KOPT-K1 (cell line): ENCODE results near the gene TUBB4B.
"Not testable (repeated sequence)": the region's sequence is repeated elsewhere in the genome, so short reads cannot be mapped to it uniquely, and the experiment has no call there.

Experiments used
- H3K27ac ChIP-seq: fragments of 200-600 bp; sonication (generic); 2 replicates; pipeline ENCODE4 v1.5.1; 2016; ENCODE audit warnings: antibody characterized with exemption, mild to moderate bottlenecking, low read depth, low read length; ENCODE audit not compliant: poor library complexity, severe bottlenecking
- H3K36me3 ChIP-seq: fragments of 200-600 bp; sonication (generic); 2 replicates; pipeline ENCODE4 v1.5.1; 2017; ENCODE audit warnings: antibody characterized with exemption, mild to moderate bottlenecking, low read length, moderate library complexity; ENCODE audit not compliant: insufficient read depth
- H3K9me3 ChIP-seq: fragments of 200-600 bp; sonication (generic); 2 replicates; pipeline ENCODE4 v1.5.1; 2017; ENCODE audit warnings: antibody characterized with exemption, low read length, mild to moderate bottlenecking; ENCODE audit not compliant: insufficient read depth, poor library complexity, severe bottlenecking

The TUBB4B gene

DNA sequence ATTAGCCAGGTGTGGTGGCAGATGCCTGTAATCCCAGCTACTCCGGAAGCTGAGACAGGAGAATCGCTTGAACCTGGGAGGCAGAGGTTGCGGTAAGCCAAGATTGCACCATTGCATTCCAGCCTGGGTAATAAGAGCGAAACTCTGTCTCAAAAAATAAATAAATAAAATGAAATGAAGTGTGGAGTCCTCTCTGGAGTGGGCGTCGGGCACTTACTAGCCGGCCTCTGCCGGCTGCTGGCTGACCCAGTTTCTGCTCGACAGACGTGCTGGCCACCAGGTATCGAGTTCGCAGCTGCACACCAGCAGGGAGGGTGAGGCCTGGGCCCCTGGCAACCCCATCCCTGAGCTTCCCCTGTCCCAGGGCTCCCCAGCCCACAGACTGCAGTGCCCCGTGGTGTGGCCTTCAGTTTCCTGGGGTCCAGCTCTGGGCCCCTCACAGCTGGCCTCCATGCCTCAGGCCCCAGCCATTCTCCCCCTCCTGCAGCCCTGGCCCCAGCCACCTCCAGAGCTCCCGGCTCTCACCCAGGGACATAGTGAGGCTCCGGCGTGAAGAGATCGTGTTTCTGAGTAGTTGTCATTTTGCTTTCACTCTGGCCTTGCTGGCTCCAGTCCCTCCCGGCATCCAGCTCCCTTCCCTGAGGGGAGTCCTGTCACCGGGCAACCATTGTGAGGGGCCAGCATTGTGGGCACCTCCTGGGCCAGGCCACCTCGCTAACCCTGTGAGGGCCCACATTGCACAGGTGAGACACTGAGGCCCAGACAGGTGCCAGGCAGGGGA is 6.2 kb downstream of the TUBB4B start:
- no peaks in the 10 kb centered on the region for H3K9me3 ChIP-seq
- peaks cover 18% of the 10 kb centered on the region for H3K36me3 ChIP-seq
- no peak overlapping the region for H3K27ac ChIP-seq

DNA sequence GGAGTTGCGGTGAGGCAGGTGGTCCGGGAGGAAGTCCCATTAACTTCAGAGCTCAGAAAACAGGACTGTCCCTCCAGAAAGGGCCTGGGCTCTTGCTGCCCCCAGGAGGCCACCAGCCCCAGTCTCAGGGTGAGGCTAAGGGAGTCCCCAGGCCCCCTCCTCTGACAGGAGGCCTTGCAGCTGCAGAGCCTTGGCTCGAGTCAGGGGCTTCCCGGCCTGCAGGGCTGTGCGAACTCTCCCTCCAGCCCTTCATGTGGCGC is 6.8 kb downstream of the TUBB4B start:
- no peaks in the 10 kb centered on the region for H3K9me3 ChIP-seq
- H3K36me3 ChIP-seq = peaks cover 13% of the 10 kb centered on the region
- H3K27ac ChIP-seq = no peak overlapping the region

DNA sequence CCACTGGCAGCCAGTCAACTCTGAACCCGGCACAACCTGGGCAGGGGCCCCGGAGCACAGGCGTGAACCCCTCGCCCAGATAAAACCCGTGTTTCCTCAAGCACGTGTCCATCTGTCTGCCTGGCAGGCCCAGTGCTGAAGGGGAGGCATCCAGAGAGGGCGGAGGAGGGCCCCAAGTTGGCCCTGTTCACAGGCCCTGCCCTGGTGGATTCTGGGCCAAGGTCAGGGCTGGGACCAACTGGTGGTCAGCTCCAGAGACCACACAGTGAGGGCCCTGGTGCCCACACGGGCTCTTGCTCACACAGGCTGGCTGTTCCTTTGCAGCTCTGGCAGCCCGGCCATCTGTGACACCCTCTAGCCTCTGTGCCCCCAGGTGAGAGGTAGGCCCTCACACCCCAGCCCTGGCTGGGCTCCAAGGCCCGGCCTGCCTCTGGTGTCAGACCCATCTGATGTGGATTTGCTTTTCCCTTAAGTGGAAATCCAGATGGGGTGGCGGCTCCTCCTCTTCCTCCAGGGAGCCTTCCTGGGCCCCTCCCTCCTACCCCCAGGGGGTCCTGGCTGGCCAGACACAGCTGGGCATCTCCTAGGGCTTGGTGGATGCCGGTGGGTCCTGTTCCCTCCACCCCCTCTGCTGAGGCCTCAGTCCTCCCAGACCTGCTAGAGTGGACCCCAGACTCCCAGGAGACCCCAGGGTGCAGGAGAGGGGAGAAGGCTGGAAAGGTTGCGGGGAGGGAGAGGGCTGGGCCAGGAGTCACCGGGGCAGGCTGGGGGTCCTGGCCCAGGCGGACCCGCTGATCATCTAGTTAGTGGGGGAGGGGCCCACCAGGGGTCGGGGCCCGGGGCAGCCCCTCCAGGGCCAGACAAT is 9.5 kb downstream of the TUBB4B start:
- Histone ChIP-seq H3K36me3 (no peaks in the 10 kb centered on the region), H3K27ac (no peak overlapping the region), H3K9me3 (no peaks in the 10 kb centered on the region)

DNA sequence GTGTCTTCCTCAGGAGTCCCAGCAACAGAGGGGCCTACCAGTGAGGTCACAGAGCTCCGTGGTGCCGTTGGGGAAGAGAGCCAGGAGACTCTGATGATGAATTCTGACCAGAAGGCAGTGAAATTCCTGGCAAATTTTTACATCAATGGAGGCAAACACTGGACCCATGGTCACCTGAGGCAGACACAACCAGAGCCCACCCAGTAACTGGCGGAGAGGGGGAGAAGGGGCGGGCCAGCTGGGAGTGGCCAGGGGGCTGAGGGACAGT is 10.0 kb downstream of the TUBB4B start, which contains the start of gene STPG3:
Gene STPG3, plus strand, starts transcription at position 93 of the 268 bp plus-strand sequence. Its CDS starts 1 bp downstream, at position 94.
- Histone ChIP-seq H3K36me3 (no peaks in the 10 kb centered on the region), H3K9me3 (no peaks in the 10 kb centered on the region), H3K27ac (no peak within 1 kb of the TSS)

DNA sequence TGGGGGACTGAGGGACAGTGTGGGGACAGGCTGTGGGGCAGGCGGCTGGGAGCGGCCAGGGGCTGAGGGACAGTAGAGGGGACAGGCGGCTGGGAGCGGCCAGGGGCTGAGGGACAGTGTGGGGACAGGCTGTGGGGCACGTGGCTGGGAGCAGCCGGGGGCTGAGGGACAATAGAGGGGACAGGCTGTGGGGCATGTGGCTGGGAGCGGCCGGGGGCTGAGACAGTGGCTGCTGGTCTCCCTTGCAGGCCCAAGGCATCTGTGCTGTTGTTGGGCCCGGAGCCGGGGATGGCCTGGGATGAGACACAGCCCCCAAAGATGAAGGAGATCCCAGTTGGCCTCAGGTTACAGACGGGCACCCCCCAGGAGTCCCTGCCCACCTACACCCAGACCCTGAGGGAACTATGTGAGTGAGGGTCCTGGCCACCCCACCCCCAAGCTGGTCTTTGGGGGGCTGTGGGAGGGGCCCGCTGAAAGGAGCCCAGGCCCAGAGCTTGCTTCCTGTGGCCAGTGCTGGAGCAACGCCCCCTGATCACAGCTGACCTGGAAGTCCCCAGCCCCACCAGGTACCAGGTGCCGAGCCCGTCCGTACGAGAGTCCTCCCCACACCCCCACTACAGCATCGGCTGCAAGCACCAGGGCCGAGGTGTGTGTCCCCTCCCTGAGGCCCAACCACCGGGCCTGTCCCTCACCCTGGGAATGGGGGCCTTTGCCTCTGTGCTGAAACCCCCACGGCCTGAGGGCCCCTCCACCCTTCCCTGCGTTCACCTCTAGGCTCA is 10.6 kb downstream of the TUBB4B start:
- Histone ChIP-seq H3K36me3 (peaks cover 3% of the 10 kb centered on the region; the same call in 1 of the 2 replicates), H3K9me3 (no peaks in the 10 kb centered on the region), H3K27ac (no peak overlapping the region)

DNA sequence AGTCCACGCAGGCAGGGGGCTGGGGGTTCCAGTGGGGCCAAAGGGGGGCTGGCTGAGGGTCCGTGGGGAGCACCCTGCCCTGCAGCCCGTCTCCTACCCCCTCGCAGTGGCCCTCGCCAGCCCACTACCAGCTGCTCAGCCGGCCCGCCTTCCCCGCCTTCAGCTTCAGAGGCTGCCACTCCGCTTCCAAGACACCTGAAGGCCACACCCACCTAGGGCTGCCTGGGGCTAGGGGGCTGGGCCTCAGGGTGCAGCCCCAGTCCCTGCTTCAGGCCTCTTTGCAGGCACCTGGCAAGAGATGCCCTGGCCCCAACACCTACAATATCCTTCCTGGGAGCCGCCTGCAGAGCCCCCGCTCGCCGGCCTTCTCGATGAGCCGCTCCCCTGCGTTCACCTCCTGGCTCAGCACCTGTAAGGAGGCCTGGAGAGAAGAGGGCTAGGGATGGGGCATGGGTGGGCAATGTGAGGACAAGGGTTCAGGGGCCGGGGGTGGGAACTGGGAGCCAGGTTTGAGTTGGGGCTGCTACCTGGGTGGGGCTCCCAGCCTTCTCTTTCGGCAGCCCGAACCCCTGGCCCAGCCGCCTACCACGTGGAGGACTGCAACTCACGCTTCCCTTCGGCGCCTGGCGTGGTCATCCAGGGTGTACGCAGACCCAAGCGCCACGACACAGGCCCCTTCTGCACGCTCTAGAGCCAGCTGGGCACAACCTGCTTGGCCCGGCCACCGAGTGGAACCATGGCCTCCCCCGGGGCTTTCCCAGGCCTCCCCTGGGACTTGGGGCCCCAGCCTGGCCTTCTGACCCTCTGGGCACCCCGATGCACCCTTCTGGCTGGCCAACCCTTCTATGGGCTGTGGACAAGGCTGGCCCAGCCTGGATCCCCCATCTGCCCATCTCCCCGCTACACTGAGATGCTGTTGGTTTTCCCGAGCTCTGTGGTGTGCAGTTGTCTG is 11.7 kb downstream of the TUBB4B start:
- Histone ChIP-seq H3K9me3 (no peaks in the 10 kb centered on the region), H3K27ac (no peak overlapping the region), H3K36me3 (peaks cover 9% of the 10 kb centered on the region; the same call in 1 of the 2 replicates)

DNA sequence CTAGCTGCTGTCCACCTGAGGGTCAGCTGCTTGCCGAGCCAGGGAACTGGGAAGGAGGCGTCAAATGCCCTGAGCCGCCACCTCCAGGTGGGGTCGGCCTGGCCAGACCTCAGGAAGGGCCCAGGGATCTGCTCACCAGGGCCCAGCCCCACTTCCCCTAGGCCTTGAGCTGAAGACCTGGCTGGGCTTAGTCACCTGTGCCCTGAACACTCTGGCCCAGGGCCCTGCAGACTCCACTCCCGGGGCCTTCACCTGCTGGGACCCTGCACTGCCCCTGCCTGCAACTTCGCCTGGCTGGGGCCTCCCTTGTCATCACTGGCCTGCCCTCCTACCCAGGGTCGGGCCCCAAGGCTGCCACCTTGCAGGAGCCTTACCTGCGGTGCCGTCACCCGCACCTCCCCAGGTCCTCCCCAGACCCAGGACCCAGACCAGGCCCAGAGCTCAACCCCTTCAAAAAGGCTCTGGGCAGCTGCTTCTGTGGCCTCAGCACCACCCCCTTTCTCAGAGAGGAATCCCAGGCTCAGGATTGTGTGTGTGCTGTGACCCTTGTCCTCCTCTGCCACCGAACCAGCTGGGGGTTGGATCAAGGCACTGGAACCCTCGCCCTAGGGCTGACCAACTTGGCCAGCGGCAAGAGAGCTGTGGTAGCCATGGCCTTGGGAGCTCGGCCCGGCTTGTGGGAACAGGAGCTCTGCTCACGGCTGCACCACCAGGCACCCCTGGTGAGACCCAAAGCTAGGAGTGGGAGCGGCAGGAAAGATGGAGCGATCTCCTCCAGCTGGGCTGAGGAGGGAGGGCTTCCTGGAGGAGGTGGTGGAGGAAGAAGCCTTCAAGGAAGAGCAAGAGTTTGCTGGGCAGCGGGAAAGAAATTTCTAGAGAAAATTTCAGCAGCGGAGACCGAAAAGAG is 12.9 kb downstream of the TUBB4B start:
- peaks cover 14% of the 10 kb centered on the region; the same call in 1 of the 2 replicates for H3K36me3 ChIP-seq
- H3K27ac ChIP-seq = no peak overlapping the region
- no peaks in the 10 kb centered on the region for H3K9me3 ChIP-seq

DNA sequence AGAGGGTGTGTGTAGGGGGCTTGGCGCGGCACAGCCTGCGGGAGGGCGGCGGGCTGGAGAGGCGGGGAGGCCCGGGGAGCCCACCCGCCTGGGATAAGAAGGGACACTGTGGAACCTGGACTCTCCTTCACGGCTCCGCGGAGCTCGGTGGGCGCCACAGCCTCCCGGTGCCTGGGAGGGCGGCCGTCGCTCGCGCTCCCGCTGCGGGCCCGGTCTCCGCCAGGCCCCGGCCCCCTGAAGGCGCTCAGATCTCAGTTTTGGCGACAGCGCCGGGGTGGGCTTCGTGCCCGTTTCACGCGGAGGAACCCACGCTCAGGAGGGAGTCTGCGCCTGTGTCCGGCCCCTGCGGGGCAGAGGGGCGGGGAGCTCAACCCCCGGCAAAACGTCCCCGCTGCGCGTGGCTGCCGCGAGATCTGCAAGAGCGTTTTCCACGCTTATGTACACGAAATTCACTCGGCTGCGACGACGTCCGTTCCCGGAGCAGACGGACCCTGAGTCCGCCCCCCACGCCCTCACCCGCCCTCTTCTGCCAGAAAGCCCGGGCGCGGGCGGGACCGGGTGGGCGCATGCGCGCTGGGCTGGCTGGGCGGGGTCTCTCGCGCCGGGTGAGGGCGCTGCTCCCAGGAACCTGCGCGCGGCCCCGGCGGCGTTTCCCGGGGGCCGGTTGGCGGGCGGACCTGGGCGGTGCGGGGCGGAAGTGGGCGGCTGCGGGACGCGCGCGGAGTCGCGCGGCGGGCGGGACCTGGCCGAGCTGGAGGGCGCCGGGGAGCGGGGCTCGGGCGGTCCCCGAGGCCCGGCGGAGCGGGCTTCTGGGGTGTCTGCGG is 13.7 kb downstream of the TUBB4B start, which contains the start of gene NELFB:
Gene NELFB, plus strand, starts transcription at position 704 of the 824 bp plus-strand sequence.
- Histone ChIP-seq H3K27ac (peak within 1 kb of the TSS; percentile 69), H3K36me3 (peaks cover 19% of the 10 kb centered on the region; the same call in 1 of the 2 replicates), H3K9me3 (no peaks in the 10 kb centered on the region)

DNA sequence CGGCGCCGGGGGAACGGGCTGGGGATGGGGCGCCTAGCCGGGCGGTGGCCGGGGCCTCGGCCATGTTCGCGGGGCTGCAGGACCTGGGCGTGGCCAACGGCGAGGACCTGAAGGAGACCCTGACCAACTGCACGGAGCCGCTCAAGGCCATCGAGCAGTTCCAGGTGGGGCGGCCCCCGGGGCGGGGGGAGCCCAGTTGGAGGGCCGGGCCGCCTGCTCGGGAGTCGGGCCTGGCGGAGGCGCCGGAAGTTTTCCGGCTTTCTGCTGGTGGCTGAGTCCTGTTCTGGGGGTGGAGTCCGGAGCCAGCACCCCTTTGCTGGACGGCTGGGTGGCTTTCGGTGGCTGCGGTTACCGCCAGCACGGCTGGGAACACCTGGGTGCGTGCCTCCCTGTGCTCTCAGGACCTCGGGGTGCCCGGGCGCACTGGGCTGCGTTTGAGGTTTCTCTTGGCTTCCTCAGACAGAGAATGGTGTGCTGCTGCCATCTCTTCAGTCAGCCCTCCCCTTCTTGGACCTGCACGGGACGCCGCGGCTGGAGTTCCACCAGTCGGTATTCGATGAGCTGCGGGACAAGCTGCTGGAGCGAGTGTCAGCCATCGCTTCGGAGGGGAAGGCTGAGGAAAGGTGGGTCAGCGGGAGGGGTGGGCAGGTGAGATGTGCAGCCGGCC is 14.5 kb downstream of the TUBB4B start:
- H3K36me3 ChIP-seq = peaks cover 19% of the 10 kb centered on the region; the same call in 1 of the 2 replicates
- no peaks in the 10 kb centered on the region for H3K9me3 ChIP-seq
- peak overlapping the region; percentile 69 for H3K27ac ChIP-seq

DNA sequence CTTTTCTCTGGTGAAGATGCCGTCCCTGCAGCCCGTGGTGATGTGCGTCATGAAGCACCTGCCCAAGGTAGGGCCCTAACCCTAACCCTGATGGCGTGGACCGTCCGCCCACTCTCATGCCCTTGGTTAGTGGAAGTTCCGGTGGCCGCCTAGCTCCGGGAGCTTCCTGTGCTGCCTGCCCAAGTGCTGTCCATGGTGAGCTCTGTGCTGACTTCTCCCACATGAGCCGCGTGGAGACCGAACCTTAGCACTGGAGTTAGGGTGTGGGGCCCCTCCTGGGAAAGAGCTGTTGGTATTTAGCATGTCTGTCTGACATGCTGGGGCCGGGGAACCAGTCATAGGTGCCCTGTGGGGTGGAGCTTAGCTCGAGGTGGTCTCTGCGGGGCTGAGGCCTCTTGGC is 15.3 kb downstream of the TUBB4B start:
- Histone ChIP-seq H3K27ac (no peak overlapping the region), H3K9me3 (no peaks in the 10 kb centered on the region), H3K36me3 (peaks cover 19% of the 10 kb centered on the region; the same call in 1 of the 2 replicates)

DNA sequence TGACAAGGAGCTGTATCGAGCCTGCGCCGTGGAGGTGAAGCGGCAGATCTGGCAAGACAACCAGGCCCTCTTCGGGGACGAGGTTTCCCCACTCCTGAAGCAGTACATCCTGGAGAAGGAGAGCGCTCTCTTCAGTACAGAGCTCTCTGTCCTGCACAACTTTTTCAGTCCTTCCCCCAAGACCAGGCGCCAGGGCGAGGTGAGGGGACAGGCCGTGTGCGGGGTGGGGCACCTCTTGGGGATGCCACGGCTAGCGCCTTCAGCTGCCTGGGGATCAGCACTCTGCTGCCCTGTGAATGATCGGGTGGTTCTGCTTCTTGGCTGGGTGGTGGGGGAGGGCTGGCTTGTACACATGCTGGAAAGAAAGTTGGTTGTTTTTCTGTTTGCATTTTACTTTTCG is 15.8 kb downstream of the TUBB4B start:
- Histone ChIP-seq H3K36me3 (peaks cover 19% of the 10 kb centered on the region; the same call in 1 of the 2 replicates), H3K27ac (no peak overlapping the region), H3K9me3 (no peaks in the 10 kb centered on the region)

DNA sequence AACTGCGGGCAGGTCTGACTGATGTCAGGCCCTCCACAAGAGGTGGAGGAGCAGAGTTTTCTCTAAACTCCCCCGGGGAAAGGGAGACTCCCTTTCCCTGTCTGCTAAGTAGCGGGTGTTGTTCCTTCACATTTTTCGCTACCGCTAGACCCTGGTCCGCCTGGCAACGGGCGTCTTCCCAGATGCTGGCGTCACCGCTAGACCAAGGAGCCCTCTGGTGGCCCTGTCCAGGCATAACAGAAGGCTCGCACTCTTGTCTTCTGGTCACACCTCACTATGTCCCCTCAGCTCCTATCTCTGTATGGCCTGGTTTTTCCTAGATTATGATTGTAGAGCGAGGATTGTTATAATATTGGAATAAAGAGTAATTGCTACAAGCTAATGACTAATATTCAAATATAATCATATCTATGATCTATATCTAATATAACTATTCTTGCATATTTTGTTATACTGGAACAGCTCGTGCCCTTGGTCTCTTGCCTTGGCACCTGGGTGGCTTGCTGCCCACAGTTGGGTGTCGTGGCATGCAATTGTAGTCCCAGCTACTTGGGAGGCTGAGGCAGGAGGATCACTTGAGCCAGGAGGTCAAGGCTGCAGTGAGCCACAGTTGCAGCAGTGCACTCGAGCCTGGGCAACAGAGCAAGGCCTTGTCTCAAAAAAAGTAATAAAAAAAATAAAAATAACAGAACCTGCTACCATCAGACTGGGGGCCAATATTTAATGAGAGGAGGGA is 21.3 kb downstream of the TUBB4B start:
- H3K36me3 ChIP-seq = peaks cover 45% of the 10 kb centered on the region
- not testable (repeated sequence) for H3K9me3 ChIP-seq, H3K27ac ChIP-seq
